Activated naive CD4-positive, alpha-beta T cell (primary cell): ENCODE results near the gene DENND6B.

Experiments
- DNase-seq, 4 experiments: peaks; one replicate each; lab custom pipeline; 2025; lab: John Stamatoyannopoulos, UW

Gene DENND6B

GRCh38 chr22:50303848-50304527 is 22.8 kb downstream of the DENND6B start:
- DNase-seq, result no peak

GRCh38 chr22:50303515-50303847 is 23.3 kb downstream of the DENND6B start:
- no peak for DNase-seq

GRCh38 chr22:50302564-50302963 is 24.2 kb downstream of the DENND6B start:
- DNase-seq, result no peak

GRCh38 chr22:50302041-50302541 is 24.7 kb downstream of the DENND6B start:
- no peak for DNase-seq

GRCh38 chr22:50301581-50301991 is 25.2 kb downstream of the DENND6B start:
- no peak for DNase-seq

- DNase-seq, result no peak
These were observed 26.1 kb downstream of the DENND6B start for GRCh38 chr22:50300620-50301257.

- DNase-seq, result no peak
These were observed 26.8 kb downstream of the DENND6B start for GRCh38 chr22:50299785-50300619.

GRCh38 chr22:50298937-50299784 is 27.7 kb downstream of the DENND6B start:
- DNase-seq, result no peak

GRCh38 chr22:50298266-50298637 is 28.6 kb downstream of the DENND6B start:
- DNase-seq, result no peak

- no peak for DNase-seq
These were observed 29.1 kb downstream of the DENND6B start for GRCh38 chr22:50297510-50298265.

- DNase-seq, result no peak
These were observed 29.9 kb downstream of the DENND6B start for GRCh38 chr22:50296658-50297490.

- no peak for DNase-seq
These were observed 32.5 kb downstream of the DENND6B start for GRCh38 chr22:50294319-50294656.

GRCh38 chr22:50293441-50294318 is 33.1 kb downstream of the DENND6B start:
- no peak for DNase-seq

GRCh38 chr22:50292643-50293440 is 34.0 kb downstream of the DENND6B start:
- no peak for DNase-seq

GRCh38 chr22:50289942-50290630 is 36.7 kb downstream of the DENND6B start:
- DNase-seq, result no peak

GRCh38 chr22:50289151-50289941 is 37.5 kb downstream of the DENND6B start:
- no peak for DNase-seq

GRCh38 chr22:50287731-50288130 is 39.1 kb downstream of the DENND6B start:
- DNase-seq, result no peak
